ENCODE data around the gene EIF2S2. TPM values are rescaled to one million over a fixed set of nuclear protein-coding genes. Genes with fewer than 3 reads are reported as not detected.

The EIF2S2 gene
- total and polyA plus RNA-seq, 4 donors: 30.8 to 37.9 (median 31.5) TPM

DNA sequence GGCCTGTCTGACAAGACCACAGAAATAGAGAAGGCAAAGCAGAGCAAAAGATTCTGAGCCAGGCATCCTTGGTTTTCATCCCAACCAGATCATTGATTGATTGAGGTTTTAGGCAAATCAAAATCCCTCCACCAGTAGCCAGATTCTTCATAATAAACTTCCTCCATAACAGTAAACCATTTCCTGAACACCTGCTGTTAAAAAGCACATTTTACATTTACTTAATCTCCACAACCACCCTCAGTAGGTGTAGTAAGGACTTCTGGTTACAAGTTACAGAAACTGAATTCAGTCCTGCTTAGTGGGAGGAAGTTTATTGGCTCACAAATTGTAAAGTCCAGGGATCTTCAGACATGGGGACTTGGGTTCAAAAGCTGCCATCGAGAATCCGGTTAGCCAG is 28.3 kb downstream of the EIF2S2 start:
- TF ChIP-seq FOXA1 (IDR thresholded peaks at IDR 0.05): no peak
- TF ChIP-seq NR2F2 (IDR thresholded peaks at IDR 0.05): no peak
- no peak for TF ChIP-seq EGR1 (IDR thresholded peaks at IDR 0.05; ENCODE audit: low read depth in 2 of 2)
- TF ChIP-seq, protein P1, sequence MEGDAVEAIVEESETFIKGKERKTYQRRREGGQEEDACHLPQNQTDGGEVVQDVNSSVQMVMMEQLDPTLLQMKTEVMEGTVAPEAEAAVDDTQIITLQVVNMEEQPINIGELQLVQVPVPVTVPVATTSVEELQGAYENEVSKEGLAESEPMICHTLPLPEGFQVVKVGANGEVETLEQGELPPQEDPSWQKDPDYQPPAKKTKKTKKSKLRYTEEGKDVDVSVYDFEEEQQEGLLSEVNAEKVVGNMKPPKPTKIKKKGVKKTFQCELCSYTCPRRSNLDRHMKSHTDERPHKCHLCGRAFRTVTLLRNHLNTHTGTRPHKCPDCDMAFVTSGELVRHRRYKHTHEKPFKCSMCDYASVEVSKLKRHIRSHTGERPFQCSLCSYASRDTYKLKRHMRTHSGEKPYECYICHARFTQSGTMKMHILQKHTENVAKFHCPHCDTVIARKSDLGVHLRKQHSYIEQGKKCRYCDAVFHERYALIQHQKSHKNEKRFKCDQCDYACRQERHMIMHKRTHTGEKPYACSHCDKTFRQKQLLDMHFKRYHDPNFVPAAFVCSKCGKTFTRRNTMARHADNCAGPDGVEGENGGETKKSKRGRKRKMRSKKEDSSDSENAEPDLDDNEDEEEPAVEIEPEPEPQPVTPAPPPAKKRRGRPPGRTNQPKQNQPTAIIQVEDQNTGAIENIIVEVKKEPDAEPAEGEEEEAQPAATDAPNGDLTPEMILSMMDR (IDR thresholded peaks at IDR 0.05; ENCODE audit: low read depth, low read length, missing input control): no peak
- TF ChIP-seq GABPA (IDR thresholded peaks at IDR 0.05 in 1 of 2, conservative IDR thresholded peaks at IDR 0.05 in 1 of 2): no peak
- 95% methylated on average over 2 of the region's 2 CpGs for WGBS
- Histone ChIP-seq H3K36me3 (ENCODE audit: control insufficient read depth in 4 of 4, insufficient read depth in 3 of 4, low read depth in 1 of 4, low read length in 3 of 4) (peaks cover 9 to 33% (median 16%) of the 10 kb centered on the region in 4 donors), H3K27me3 (ENCODE audit: control insufficient read depth in 4 of 4, insufficient read depth in 4 of 4, low read length in 3 of 4) (no peaks in the 10 kb centered on the region), H3K9me3 (ENCODE audit: control insufficient read depth in 4 of 4, low read length in 3 of 4) (no peaks in the 10 kb centered on the region), H3K27ac (ENCODE audit: low read depth in 1 of 2, low read length in 2 of 2) (no peak overlapping the region), H3K4me3 (ENCODE audit: low read depth in 1 of 3, low read length in 3 of 3) (no peak overlapping the region), H3K9ac (ENCODE audit: low read depth in 1 of 2, low read length in 2 of 2) (no peak overlapping the region), H3K4me1 (ENCODE audit: control insufficient read depth in 4 of 4, insufficient read depth in 4 of 4, low read length in 3 of 4) (no peaks in the 10 kb centered on the region)
- no peak for DNase-seq (ENCODE audit: low spot score)

DNA sequence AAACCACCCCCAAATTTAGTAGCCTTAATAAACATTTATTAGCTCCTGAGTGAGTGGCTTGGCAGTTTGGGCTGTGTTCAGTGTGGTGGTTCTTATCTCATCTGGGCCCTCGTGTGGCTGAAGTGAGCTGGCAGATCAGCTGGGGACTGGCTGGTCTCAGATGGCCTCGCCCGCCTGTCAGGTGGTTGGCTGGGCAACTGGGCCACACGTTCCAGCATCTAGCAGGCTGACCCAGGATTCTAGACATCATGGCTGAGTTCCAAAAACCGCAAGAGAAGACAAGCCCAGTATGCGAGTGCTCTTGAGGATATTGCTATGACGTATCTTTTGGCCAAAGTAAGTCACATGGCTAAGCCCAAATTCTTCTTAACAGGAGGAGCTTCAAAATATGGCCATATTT is 28.9 kb downstream of the EIF2S2 start:
- WGBS: 53% methylated on average over 7 of the region's 7 CpGs
- H3K4me1 ChIP-seq (ENCODE audit: control insufficient read depth in 4 of 4, insufficient read depth in 4 of 4, low read length in 3 of 4): no peaks in the 10 kb centered on the region
- H3K27me3 ChIP-seq (ENCODE audit: control insufficient read depth in 4 of 4, insufficient read depth in 4 of 4, low read length in 3 of 4): no peaks in the 10 kb centered on the region
- no peak overlapping the region for H3K27ac ChIP-seq (ENCODE audit: low read depth in 1 of 2, low read length in 2 of 2)
- peak; percentile 77 for DNase-seq (ENCODE audit: low spot score)
- no peak overlapping the region for H3K9ac ChIP-seq (ENCODE audit: low read depth in 1 of 2, low read length in 2 of 2)
- H3K4me3 ChIP-seq (ENCODE audit: low read depth in 1 of 3, low read length in 3 of 3): no peak overlapping the region
- TF ChIP-seq, protein P2, sequence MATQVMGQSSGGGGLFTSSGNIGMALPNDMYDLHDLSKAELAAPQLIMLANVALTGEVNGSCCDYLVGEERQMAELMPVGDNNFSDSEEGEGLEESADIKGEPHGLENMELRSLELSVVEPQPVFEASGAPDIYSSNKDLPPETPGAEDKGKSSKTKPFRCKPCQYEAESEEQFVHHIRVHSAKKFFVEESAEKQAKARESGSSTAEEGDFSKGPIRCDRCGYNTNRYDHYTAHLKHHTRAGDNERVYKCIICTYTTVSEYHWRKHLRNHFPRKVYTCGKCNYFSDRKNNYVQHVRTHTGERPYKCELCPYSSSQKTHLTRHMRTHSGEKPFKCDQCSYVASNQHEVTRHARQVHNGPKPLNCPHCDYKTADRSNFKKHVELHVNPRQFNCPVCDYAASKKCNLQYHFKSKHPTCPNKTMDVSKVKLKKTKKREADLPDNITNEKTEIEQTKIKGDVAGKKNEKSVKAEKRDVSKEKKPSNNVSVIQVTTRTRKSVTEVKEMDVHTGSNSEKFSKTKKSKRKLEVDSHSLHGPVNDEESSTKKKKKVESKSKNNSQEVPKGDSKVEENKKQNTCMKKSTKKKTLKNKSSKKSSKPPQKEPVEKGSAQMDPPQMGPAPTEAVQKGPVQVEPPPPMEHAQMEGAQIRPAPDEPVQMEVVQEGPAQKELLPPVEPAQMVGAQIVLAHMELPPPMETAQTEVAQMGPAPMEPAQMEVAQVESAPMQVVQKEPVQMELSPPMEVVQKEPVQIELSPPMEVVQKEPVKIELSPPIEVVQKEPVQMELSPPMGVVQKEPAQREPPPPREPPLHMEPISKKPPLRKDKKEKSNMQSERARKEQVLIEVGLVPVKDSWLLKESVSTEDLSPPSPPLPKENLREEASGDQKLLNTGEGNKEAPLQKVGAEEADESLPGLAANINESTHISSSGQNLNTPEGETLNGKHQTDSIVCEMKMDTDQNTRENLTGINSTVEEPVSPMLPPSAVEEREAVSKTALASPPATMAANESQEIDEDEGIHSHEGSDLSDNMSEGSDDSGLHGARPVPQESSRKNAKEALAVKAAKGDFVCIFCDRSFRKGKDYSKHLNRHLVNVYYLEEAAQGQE (IDR thresholded peaks at IDR 0.05): no peak
- peak in 1 of 2 donors; percentile 12 for TF ChIP-seq RXRA (IDR thresholded peaks at IDR 0.05)
- H3K36me3 ChIP-seq (ENCODE audit: control insufficient read depth in 4 of 4, insufficient read depth in 3 of 4, low read depth in 1 of 4, low read length in 3 of 4): peaks cover 4 to 32% (median 13%) of the 10 kb centered on the region in 4 donors
- H3K9me3 ChIP-seq (ENCODE audit: control insufficient read depth in 4 of 4, low read length in 3 of 4): no peaks in the 10 kb centered on the region

DNA sequence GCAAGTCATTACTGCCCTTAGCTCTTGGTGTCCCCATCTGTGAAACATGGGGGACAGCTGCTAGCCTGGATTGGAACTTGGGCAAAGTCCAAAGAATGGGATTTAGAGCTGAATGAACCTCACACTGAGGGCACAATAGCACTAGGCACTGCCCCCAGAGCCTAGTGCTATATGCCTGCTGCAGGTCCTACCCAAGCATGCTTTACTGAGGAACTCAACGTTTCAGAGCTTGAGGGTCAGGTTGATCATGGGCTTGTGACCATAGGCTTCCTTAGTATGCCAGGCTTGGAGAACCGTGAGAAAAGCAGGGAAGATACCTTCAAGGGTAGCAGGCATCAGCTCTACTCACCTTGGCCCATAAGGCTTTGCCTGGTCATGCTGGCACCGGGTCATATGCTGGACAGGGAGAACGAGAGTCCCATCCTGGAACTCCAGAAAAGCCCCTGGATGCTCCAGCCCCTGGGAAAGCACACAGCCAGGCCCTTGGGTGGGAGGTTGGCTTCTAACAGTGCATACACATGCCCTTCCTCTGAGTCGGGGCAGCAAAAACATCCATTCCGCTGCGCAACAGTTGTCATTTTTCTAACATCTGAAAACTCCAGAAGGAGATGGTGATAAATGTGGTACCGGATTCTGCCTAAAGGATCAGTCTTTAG is 29.7 kb downstream of the EIF2S2 start:
- WGBS: 97% methylated on average over 8 of the region's 8 CpGs
- H3K9ac ChIP-seq (ENCODE audit: low read depth in 1 of 2, low read length in 2 of 2): no peak overlapping the region
- no peaks in the 10 kb centered on the region for H3K27me3 ChIP-seq (ENCODE audit: control insufficient read depth in 4 of 4, insufficient read depth in 4 of 4, low read length in 3 of 4)
- H3K36me3 ChIP-seq (ENCODE audit: control insufficient read depth in 4 of 4, insufficient read depth in 3 of 4, low read depth in 1 of 4, low read length in 3 of 4): peaks cover 3 to 33% (median 11%) of the 10 kb centered on the region in 4 donors
- H3K4me1 ChIP-seq (ENCODE audit: control insufficient read depth in 4 of 4, insufficient read depth in 4 of 4, low read length in 3 of 4): no peaks in the 10 kb centered on the region
- H3K4me3 ChIP-seq (ENCODE audit: low read depth in 1 of 3, low read length in 3 of 3): no peak overlapping the region
- H3K27ac ChIP-seq (ENCODE audit: low read depth in 1 of 2, low read length in 2 of 2): no peak overlapping the region
- no peaks in the 10 kb centered on the region for H3K9me3 ChIP-seq (ENCODE audit: control insufficient read depth in 4 of 4, low read length in 3 of 4)
- TF ChIP-seq EGR1 (IDR thresholded peaks at IDR 0.05; ENCODE audit: low read depth in 2 of 2) (no peak), GABPA (IDR thresholded peaks at IDR 0.05 in 1 of 2, conservative IDR thresholded peaks at IDR 0.05 in 1 of 2) (no peak), SP1 (IDR thresholded peaks at IDR 0.05) (no peak)
- TF ChIP-seq, protein P2 (IDR thresholded peaks at IDR 0.05): no peak
- DNase-seq (ENCODE audit: low spot score): no peak

All from liver (tissue), 9 donors.